HG02678 (cell line): Measurements from ENCODE around the gene ARHGAP31.

Experiments
- ATAC-seq: cut with Tn5 transposase; IDR thresholded peaks from one replicate; pipeline ENCODE4 v1.9.1; 2021; ENCODE audit warnings: mild to moderate bottlenecking, moderate library complexity; ENCODE audit not compliant: unreplicated experiment

ARHGAP31 gene

DNA sequence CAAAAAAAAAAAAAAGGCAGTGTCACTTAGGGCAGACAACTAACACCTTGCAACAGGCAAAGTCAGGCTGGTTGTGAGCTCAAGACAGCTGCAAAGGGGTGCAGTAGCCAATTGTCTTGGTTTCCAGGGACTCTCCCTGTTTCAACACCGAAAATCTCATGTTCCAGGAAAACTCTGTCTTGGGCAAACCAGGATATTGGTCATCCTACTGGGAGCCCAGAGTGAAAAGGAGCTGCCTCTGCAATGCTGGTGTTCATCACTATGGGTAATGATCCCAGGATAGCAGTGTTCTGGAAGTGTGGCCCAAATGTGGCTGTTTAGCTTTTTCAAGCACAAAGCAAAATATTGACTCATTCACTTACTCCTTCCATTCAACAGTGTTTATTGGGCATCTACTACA, 82.6 kb downstream of the ARHGAP31 start:
- ATAC-seq = no peak

DNA sequence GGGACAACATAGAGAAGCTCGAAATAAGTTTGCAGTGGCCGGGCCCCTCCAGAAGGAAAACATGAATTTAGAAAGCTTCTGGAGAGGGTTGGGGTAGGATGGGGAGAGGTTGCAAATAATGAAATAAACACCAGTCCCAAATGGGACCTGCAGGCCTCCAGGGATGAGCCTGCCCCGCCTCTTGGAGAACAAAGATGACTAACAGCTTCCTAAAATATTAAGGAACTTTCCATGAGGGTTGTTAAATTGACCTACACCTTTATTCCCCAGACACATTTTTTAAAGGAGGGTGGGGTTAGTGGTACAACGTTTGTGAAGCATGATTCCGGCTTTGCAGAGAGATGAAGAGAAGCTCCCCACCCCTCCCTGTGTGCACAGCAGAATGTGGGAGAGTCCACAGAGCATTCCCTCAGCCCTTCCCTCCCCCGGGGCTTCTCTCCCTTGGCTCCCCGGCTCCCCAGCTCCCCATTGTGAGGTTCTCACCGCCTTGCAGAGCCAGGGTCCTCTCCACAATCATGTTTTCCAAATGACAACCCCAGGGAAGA, 84.1 kb downstream of the ARHGAP31 start:
- no peak for ATAC-seq

DNA sequence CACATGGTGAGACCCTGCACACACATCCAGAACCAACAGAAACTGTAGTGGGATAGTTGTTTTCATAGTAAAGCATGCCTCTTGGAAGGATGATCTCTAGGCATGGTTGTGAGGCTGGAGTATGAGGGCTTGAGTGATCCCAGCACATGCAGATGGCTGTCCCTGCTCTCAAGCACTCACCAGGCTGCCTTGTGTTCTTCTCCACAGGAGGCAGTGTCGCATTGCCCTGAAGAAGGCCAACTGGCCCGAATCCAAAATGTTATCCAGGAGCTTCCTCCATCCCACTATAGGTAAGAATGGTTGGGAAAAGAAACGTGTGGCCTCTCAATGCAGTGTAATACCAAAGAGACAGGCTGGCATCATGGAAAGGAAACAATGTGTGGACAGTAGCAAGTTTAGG, 86.5 kb downstream of the ARHGAP31 start:
- no peak for ATAC-seq

DNA sequence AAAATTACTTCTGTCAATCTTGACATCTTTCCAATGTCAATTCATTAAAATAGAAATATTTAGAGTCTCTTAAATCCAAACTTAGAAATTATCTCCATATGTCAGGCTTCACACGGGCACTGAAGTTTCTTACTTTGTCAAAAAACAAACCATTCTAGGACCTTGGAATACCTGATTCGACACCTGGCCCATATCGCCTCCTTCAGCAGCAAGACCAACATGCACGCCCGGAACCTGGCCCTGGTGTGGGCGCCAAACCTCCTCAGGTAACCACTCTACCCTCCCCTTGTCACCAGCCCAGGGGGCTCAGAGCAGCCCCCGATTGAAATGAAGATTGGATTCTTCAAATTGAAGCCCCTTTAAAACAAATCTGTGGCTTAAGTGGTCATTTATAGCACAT, 88.0 kb downstream of the ARHGAP31 start:
- ATAC-seq = no peak

DNA sequence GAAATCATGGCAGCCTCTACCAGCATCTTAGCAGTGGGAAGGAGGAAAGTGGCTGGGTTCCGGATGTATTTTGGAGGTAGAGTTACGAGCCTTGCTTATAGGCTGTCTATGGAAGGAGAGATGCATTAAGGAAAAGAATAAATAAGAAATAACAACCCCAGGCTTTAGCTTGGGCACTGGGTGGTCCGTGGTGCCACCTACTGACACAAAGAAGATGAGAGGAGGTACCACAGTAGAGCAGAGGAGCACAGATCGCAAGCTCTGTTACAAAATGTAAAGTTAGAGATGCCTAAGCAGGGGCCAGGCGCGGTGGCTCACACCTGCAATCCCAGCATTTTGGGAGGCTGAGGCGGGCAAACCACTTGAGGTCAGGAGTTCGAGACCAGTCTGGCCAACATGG, 94.4 kb downstream of the ARHGAP31 start:
- no peak for ATAC-seq

DNA sequence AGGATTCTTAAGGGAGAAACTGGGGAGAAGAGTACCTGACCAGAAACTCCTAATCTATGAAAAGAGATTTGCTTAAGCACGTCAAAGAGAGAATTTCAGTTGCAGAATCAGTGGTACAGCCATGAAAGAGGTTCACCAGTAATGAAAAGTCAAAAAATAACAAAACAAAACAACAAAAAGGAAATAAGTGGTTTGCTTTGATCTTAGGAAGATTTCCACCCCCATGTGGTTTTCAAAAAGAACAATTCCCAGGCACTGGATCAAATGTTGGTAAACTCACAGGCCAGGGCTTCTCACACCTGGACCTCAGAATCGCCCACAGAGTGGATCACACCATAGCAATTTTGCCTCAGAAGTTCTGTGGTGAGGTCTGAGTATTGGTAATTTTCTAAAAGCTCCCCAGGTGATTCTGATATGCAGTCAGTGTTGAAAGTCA, 101.8 kb downstream of the ARHGAP31 start:
- peak; percentile 76 for ATAC-seq

DNA sequence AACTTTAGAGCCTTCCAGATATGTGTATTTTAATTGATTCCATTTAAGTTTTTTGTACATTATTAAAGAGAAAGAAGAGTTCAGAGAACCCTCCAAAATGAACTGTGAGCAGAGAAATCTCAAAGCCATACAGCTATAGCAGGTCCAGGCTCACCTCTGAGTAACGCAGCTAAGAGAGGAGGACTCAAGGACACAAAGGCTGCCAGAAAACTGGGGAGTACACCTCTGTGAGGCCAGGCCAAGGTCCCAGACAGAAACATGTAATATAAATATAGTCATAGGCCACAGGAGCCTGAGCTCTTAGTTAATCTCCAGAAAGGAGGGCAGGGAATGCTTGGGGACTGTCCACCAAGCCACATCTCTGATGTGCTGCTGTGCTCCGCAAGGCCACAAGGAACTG, 102.7 kb downstream of the ARHGAP31 start:
- no peak for ATAC-seq

DNA sequence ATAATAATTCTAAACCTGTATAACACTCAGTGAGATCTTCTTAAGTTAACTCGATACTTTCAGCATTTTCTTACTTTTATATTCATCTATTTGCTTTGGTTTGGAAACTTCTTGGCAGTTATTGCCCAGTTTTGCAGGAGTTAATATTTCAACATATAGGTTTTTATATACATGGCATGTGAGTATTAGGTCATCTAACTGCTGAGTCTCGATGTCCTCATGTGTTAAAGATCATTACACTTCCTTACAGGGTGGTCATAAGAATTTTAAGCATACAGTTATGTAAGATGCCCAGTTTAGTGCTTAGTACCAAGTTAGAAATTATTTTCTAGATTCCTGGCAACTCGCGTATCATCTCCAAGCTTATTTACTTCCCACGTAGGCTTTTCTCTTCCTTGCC, 106.3 kb downstream of the ARHGAP31 start:
- ATAC-seq = no peak

DNA sequence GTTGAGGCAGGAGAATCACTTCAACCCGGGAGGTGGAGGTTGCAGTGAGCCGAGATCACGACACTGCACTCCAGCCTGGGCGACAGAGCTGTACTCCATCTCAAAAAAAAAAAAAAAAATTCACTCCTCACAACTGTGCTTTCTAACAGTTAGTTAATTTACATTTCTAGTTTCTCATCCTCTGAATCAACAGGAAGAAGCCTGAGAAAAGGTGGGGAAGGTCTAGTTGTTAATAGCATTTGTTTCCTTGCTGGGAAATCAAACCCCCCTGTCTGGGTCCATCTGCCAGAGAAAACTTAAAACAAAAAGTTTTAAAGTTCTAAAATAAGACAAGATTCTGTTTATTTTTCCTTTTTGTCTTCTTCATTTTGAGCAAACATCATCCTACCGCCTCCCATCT, 106.9 kb downstream of the ARHGAP31 start:
- peak; percentile 46 for ATAC-seq

DNA sequence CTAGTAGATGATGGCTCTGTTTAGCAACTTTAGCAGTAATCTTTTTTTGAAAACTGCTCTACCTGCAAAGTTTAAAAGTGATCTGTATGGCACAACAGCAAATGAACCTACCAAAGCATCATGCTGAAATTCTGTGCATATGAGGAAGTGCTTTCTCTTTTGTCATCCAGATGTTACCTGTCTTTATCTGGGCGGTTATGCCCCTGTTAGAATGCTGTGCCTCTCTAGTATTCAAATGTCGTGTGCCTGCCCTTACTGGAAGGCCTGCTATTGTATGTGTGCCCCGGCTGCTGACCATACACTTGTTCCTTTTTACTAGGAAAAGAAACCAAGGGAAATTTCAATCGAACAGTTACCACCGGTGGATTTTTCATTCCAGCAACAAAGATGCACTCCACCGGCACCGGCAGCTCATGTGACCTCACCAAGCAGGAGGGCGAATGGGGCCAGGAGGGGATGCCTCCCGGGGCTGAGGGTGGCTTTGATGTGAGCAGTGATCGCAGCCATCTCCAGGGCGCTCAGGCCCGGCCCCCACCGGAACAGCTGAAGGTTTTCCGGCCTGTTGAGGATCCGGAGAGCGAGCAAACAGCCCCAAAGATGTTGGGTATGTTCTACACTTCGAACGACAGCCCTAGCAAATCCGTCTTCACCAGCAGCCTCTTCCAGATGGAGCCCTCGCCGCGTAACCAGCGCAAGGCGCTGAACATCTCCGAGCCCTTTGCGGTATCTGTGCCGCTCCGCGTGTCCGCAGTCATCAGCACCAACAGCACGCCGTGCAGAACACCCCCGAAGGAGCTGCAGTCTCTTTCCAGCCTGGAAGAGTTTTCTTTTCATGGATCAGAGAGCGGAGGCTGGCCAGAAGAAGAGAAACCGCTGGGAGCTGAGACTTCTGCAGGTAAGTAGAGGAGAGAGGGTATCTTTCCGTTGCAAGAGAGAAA, 107.6 kb downstream of the ARHGAP31 start:
- peak; percentile 68 for ATAC-seq

DNA sequence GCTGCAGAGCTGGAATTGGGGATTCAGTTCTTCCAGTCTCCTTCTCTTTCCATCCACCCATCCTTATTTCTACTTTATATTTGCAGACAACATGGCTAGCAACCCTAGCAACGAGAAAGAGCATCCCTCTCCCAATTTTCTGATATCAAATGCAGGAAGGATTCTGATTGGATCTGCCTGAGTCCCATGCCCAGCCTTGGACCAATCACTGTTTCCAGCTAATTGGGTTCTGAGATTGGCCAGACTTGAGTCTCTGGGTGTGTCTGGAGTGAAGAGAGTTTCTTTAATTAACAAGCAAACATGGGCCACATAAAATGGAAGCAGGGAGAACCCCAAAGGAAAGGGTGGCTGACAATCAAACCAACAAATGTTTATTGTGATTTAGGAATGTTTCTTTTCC, 108.6 kb downstream of the ARHGAP31 start:
- no peak for ATAC-seq

DNA sequence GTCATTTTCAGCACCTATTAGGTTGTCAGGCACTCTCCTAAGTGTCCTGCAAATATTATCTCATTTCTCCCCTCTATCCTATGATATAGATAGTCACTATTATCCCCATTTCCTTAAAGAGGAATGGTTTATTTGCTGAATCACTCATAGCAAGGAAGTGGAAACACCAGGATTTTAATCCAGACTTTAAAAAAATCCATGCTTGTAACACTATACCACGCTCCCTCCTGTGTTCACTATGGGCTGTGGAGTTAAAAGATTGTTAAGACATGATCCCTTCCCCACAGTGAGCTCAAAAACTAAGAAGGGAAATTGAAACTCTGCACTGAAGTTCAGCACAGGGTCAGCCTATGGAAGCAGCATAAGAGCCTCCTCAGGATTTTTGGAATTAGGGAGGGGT, 109.0 kb downstream of the ARHGAP31 start:
- no peak for ATAC-seq

DNA sequence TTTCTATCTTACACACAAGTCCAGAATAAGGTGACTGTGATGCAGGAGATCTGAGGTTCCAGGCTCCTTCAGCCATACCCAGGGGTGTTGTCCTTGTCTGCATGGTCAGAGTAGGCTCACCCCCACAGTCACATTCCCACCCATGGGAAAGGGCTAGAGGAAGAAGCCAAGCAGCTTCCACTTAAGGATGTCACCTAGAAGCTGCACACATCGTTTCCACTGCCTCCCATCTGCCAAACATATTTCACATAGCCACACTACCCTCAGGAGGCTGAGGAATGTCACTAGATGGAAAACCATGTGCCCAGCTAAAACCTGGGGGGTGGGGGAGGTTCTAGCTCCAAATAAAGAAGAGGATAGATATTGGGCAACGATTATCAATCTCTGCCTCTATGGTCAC, 111.1 kb downstream of the ARHGAP31 start:
- ATAC-seq = no peak

DNA sequence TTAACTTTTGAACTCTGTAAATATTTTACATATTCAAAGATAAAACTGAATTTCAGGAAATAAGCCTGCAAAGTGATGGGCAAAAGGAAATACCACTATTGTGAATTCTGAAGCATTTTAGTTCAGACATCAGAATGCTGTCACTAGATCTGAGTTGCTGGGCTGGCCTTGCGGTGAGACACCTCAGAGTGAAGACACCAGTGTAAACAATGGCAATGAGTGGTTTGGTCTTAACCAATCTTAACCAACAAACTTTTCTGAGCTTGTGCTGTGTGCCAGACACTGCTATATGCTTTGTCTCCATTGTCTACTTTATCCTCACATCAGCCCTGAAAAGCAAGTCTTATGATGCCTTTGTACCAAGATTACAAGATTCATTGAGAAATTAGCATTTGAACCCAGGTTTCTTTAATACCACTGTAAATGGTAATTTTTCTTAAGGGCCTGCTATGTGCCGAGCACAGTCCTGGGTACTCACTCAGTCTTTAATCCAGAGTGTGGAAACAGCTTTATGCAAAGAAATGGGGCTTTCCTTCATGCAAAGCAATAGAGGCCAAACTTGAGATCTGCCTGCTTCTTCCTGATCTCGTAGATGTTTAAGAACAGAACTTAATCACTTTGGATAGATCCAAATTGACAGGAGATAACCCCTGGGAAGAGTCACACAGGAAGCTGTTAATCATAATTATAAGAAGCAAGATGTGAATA, 114.2 kb downstream of the ARHGAP31 start:
- ATAC-seq = peak; percentile 74

DNA sequence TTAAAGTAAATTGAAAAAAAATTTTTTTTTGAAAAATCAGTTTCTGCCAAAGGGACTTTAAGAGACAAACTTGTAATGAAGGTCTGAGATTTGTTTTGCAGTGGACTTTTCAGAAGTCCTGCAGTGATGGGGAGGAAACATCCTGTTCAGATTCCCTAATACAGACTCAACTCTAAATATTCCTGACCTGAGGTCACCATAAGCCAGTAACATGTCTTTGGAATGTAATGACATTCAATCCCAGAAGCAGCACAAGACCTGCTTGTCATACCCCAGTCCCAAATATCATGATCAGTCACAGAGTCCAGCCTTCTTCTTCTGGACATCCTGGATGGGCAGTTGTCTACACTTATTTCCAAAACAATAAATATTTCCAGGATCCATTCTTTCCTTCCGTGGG, 115.7 kb downstream of the ARHGAP31 start:
- ATAC-seq = no peak

DNA sequence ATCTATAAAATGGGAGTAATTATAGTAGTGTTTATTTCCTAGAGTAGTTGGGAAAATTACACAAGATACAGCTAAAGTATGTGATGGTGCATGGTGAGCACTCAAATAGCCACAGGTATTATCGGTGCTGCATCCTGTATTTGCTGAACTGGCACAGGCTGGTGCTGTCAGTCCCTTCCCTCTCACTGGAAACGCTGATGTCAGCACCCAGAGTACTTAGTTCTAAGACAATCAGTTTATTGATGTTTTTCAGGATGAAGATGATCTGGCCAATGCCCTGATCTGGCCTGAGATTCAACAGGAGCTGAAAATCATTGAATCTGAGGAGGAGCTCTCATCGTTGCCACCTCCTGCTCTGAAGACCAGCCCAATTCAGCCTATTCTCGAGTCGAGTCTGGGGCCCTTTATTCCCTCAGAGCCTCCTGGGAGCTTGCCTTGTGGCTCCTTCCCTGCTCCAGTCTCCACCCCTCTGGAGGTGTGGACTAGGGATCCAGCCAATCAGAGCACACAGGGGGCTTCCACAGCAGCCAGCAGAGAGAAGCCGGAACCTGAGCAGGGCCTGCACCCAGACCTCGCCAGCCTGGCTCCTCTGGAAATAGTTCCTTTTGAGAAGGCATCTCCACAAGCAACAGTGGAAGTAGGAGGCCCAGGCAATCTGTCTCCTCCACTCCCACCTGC, 119.6 kb downstream of the ARHGAP31 start:
- ATAC-seq = no peak

DNA sequence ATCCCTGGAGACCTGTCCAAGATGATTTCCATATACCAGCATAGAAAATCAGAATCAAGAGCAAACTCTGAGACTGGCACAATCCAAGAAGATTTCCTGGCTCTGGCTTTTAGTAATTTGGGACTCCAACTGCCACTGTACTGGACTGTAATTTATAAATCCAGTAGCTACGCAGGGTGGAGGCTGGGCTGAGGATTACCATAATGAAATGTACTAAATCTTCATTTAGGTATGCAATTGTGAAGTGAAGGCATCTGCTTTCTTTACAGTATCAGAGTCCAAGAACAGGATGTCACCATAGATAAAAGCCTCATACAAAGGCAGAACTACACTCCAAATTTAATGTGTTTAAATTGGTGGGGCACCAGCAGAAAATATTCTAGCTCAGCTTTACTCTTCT, 122.7 kb downstream of the ARHGAP31 start:
- no peak for ATAC-seq

DNA sequence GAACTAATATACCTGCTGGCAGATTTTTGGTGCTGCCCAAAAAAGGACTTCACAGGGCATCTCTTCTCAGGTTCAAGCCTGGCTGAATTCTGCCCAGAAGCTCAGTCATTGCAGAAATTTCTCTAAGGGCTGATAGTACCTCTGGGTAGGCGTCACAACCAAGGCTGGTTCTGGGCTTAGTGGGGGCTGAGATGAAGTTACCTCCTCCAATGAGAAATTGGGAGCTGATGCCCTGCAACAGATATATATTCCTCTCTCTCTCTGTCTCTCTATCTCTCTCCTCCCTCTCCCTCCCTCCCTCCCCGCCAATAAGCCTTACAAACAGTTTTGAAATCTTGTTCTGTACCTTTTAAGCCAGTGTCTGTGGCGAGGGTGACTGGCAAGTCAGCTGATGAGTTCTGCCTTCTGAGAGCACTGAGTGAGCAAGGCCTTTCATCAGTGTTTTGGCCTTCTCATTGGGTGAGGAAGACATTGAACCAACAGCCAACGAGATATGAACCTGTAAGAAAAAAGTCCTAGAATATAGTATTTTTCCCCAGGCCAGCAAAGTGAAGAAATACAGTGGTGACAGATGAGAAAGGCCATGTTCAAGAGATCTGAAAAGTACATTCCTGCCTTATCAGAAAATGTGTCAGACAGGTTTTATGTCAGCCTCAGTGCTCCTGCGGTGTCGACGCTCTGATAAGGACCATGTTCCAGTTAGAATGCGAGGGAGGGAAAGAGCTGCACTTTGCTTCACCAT, 123.8 kb downstream of the ARHGAP31 start:
- ATAC-seq = no peak

DNA sequence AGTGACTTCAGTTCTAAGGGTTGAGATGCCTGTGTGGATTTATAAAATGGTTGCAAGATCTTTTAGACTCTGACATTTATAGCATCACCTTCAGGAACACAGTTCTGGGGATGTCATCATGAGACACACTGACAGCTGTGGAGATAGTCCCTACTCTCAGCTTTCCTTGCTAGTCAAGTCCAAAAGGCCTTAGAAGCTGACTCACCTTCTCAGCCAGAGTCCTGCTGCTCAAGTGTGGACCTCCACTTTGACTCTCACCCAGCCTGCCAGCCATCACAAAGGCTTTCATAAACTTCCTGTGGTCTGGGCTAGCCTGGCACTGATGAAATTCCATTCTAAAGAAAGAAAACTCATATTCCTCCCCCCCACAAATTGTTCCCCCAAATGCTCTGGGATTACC, 124.5 kb downstream of the ARHGAP31 start:
- no peak for ATAC-seq

DNA sequence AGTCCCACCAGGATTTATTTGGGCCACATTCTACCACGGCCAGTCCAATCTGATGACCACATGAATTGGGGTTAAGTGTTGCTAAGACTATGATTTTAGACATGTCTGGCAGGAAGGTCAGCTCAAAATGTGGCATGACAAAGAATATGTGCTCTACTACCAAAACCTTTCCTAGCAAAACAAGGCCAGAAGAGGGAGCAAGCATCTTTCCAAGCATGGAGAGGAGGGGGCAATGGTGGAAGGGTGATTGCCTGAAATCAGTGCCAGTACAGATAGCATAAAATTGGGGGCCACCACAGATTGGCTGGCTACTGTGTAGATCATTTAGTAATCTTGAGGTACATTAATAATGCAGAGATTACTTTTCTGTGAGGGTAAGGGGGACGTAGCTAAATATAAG, 126.0 kb downstream of the ARHGAP31 start:
- no peak for ATAC-seq

DNA sequence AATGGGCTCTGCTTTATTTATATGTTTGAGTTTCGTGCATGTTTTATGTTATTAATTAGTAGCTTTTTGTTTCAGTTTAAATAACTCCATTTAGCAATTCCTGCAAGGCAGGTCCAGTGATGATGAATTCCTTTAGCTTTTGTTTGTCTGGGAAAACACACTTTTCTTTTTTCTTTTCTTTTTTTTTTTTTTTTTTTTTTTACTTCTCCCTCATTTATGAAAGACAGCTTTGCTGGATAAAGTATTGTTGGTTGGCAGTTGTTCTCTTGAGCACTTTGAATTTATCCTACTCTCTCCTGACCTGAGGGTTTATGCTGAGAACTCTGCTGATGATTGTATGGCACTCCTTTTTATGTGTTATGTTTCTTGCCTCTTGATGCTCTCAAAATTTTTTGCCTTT, 133.5 kb downstream of the ARHGAP31 start:
- no peak for ATAC-seq
